HEK293T (cell line): Measurements from ENCODE around the gene PIANP.

ENCODE experiments used
- ARNT ChIP-seq: fragments of 450-650 bp; IDR thresholded peaks from 2 replicates; pipeline ENCODE4 v1.6.1; 2017; ENCODE audit warnings: mild to moderate bottlenecking
- BHLHE40 ChIP-seq: fragments of 450-650 bp; IDR thresholded peaks from 2 replicates; pipeline ENCODE4 v1.6.1; 2016; ENCODE audit warnings: mild to moderate bottlenecking, moderate library complexity, borderline replicate concordance
- CTBP1 ChIP-seq: fragments of 450-650 bp; IDR thresholded peaks from 2 replicates; pipeline ENCODE4 v1.6.1; 2016; ENCODE audit warnings: borderline replicate concordance
- ELF4 ChIP-seq: fragments of 450-650 bp; IDR thresholded peaks from 2 replicates; pipeline ENCODE4 v1.6.1; 2017; ENCODE audit warnings: antibody characterized with exemption
- FOXA1 ChIP-seq: fragments of 450-650 bp; IDR thresholded peaks from 2 replicates; pipeline ENCODE4 v1.6.1; 2016; ENCODE audit warnings: mild to moderate bottlenecking
- FOXK2 ChIP-seq: fragments of 450-650 bp; IDR thresholded peaks from 2 replicates; pipeline ENCODE4 v1.6.1; 2016; ENCODE audit warnings: mild to moderate bottlenecking
- FOXM1 ChIP-seq: fragments of 450-650 bp; IDR thresholded peaks from 2 replicates; pipeline ENCODE4 v1.6.1; 2017; ENCODE audit warnings: mild to moderate bottlenecking, borderline replicate concordance
- L3MBTL2 ChIP-seq: fragments of 450-650 bp; conservative IDR thresholded peaks from 2 replicates; pipeline ENCODE4 v1.6.1; 2016; ENCODE audit warnings: mild to moderate bottlenecking
- LEF1 ChIP-seq: fragments of 450-650 bp; IDR thresholded peaks from 2 replicates; pipeline ENCODE4 v1.6.1; 2017; ENCODE audit warnings: mild to moderate bottlenecking, borderline replicate concordance
- SP1 ChIP-seq: fragments of 450-650 bp; IDR thresholded peaks from 2 replicates; pipeline ENCODE4 v1.6.1; 2017
- SUZ12 ChIP-seq: fragments of 450-650 bp; IDR thresholded peaks from 2 replicates; pipeline ENCODE4 v1.6.1; 2016; ENCODE audit warnings: mild to moderate bottlenecking
- TARDBP ChIP-seq: fragments of 450-650 bp; IDR thresholded peaks from 2 replicates; pipeline ENCODE4 v1.6.1; 2016
- TF ChIP-seq, protein P1 (sequence below): fragments of 450-650 bp; IDR thresholded peaks from 2 replicates; pipeline ENCODE4 v1.6.1; 2016

DNA sequence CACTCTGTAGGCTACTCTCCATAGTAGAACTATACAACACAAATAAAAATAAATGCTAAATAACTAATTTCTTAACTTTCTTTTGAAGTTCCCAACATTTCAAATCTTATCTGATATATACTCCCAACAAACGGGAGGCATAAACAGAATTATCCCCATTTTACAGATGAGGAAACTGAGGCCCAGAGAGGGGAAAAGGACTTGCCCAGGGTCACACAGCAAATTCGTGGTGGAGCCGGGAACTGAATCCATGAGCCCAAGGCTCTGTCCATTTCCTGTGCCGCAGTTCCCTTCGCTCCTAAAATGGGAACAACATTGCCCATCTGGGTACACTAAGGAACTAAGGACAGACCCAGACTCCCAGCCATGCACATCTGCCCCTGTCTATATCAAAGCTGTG lies 23.7 kb downstream of the PIANP start:
- TF ChIP-seq CTBP1 (no peak), TARDBP (no peak), FOXM1 (no peak), LEF1 (no peak), L3MBTL2 (no peak), ELF4 (no peak), ARNT (no peak), SP1 (no peak), FOXA1 (no peak), BHLHE40 (no peak), FOXK2 (no peak), SUZ12 (no peak)
- TF ChIP-seq, protein P1, sequence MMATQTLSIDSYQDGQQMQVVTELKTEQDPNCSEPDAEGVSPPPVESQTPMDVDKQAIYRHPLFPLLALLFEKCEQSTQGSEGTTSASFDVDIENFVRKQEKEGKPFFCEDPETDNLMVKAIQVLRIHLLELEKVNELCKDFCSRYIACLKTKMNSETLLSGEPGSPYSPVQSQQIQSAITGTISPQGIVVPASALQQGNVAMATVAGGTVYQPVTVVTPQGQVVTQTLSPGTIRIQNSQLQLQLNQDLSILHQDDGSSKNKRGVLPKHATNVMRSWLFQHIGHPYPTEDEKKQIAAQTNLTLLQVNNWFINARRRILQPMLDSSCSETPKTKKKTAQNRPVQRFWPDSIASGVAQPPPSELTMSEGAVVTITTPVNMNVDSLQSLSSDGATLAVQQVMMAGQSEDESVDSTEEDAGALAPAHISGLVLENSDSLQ, result no peak
